Measurements from ENCODE around the gene NPEPL1.

DNA sequence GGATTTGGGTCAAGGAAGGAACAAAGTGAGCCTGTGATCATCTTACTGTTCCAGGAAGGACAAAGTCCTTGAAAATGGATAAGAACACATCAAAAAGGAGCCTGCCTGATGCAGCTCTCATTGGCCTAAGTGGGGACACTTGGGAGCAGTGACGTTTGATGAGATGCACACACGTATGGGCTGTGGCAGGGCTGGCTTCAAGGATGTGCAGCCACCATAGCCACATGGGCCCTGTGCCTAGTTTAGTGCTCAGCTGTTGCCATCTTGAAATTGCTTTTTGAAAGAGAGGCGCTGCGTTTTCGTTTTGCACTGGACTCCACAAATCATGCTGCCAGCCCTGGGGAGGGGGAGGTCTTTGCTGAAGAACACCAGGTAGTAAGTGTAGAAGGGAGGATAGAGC is 6.6 kb upstream of the NPEPL1 start:
- no peak for TF ChIP-seq EP300 (IDR thresholded peaks at IDR 0.05)
- TF ChIP-seq POLR2A (IDR thresholded peaks at IDR 0.05), result no peak
